ENCODE measurements around the gene CRY1. TPM values are rescaled to one million over a fixed set of nuclear protein-coding genes. Genes with fewer than 3 reads are reported as not detected.

CRY1 gene
- total RNA-seq, 4 donors from 2014 or later: 7.8 to 39.1 (median 10.1) TPM

GRCh38 chr12:106984588-106985137, 108.7 kb downstream of the CRY1 start:
- intact Hi-C loops (cut with DNase I; ENCODE audit: low total_unique reads): no loop called here
- no peak for DNase-seq (ENCODE audit: low spot score in 2 of 2)
- no peak overlapping the region for H3K4me3 ChIP-seq (ENCODE audit: low read depth, poor library complexity, severe bottlenecking)
- WGBS, 2 donors: 95 to 96% methylated on average over 6 of the region's 6 CpGs
- TF ChIP-seq POLR2A (IDR thresholded peaks at IDR 0.05) (no peak), CTCF (IDR thresholded peaks at IDR 0.05) (no peak)

- TF ChIP-seq CTCF (IDR thresholded peaks at IDR 0.05) (no peak), POLR2A (IDR thresholded peaks at IDR 0.05) (no peak)
- WGBS, 2 donors: 67 to 83% methylated on average over 1 of the region's 1 CpG
- no peak overlapping the region for H3K4me3 ChIP-seq (ENCODE audit: low read depth, poor library complexity, severe bottlenecking)
- DNase-seq (ENCODE audit: low spot score in 2 of 2): no peak
- intact Hi-C loops (cut with DNase I; ENCODE audit: low total_unique reads): no loop called here
These were observed 111.1 kb downstream of the CRY1 start for GRCh38 chr12:106982229-106982628.

GRCh38 chr12:106981788-106982187, 111.6 kb downstream of the CRY1 start:
- DNase-seq (ENCODE audit: low spot score in 2 of 2): no peak
- no peak for TF ChIP-seq CTCF (IDR thresholded peaks at IDR 0.05)
- TF ChIP-seq POLR2A (IDR thresholded peaks at IDR 0.05): no peak
- WGBS, 2 donors: 92 to 93% methylated on average over 3 of the region's 3 CpGs
- intact Hi-C loops (cut with DNase I; ENCODE audit: low total_unique reads): no loop called here
- H3K4me3 ChIP-seq (ENCODE audit: low read depth, poor library complexity, severe bottlenecking): no peak overlapping the region

GRCh38 chr12:106980944-106981343, 112.4 kb downstream of the CRY1 start:
- no peak for DNase-seq (ENCODE audit: low spot score in 2 of 2)
- intact Hi-C loops (cut with DNase I; ENCODE audit: low total_unique reads): no loop called here
- TF ChIP-seq CTCF (IDR thresholded peaks at IDR 0.05): no peak
- TF ChIP-seq POLR2A (IDR thresholded peaks at IDR 0.05): no peak
- H3K4me3 ChIP-seq (ENCODE audit: low read depth, poor library complexity, severe bottlenecking): no peak overlapping the region
- 51 to 57% methylated on average over 7 of the region's 7 CpGs for WGBS, 2 donors

- no peak for DNase-seq (ENCODE audit: low spot score in 2 of 2)
- H3K4me3 ChIP-seq (ENCODE audit: low read depth, poor library complexity, severe bottlenecking): no peak overlapping the region
- TF ChIP-seq CTCF (IDR thresholded peaks at IDR 0.05): no peak
- TF ChIP-seq POLR2A (IDR thresholded peaks at IDR 0.05): no peak
- 30 to 33% methylated on average over 9 of the region's 9 CpGs for WGBS, 2 donors
- intact Hi-C loops (cut with DNase I; ENCODE audit: low total_unique reads): no loop called here
These were observed 115.1 kb downstream of the CRY1 start for GRCh38 chr12:106978035-106978800.
